Keratinocyte (primary cell): ENCODE data around the gene TPST2. TPM values are rescaled to one million over a fixed set of nuclear protein-coding genes. Genes with fewer than 3 reads are reported as not detected.

Source experiments
- DNase-seq: peaks from one replicate; pipeline ENCODE4 v3.0.0-alpha.2; 2011; ENCODE audit warnings: low read depth, missing footprints, low spot score
- FAIRE-seq: peaks from 2 replicates; lab custom pipeline; 2011; peaks lifted over from hg19 to GRCh38; lab: Jason Lieb, UNC
- H2AFZ ChIP-seq: 2 replicates; pipeline ENCODE4 v1.6.0; 2012; ENCODE audit warnings: low read length, control low read depth, inconsistent platforms; ENCODE audit not compliant: control insufficient read depth
- H3K27ac ChIP-seq: 2 replicates; pipeline ENCODE4 v1.5.1; 2011; ENCODE audit warnings: low read length; ENCODE audit not compliant: control insufficient read depth, insufficient read depth
- H3K27me3 ChIP-seq: 3 replicates; pipeline ENCODE4 v1.6.0; 2011; ENCODE audit warnings: low read length; ENCODE audit not compliant: control insufficient read depth, insufficient read depth; ENCODE audit errors: extremely low read depth
- H3K36me3 ChIP-seq, 2 experiments: 2 replicates in 1 of 2; 3 replicates in 1 of 2; pipeline ENCODE4 v1.5.1; 2011; ENCODE audit warnings: low read length in 2 of 2, mild to moderate bottlenecking in 1 of 2; ENCODE audit not compliant: control insufficient read depth in 2 of 2, insufficient read depth in 2 of 2; ENCODE audit errors: extremely low read depth in 1 of 2
- H3K4me1 ChIP-seq: 3 replicates; pipeline ENCODE4 v1.5.1; 2011; ENCODE audit warnings: low read length; ENCODE audit not compliant: control insufficient read depth, insufficient read depth; ENCODE audit errors: extremely low read depth
- H3K4me2 ChIP-seq: 3 replicates; pipeline ENCODE4 v1.6.0; 2011; ENCODE audit warnings: low read depth, low read length; ENCODE audit not compliant: control insufficient read depth, insufficient read depth; ENCODE audit errors: extremely low read depth
- H3K4me3 ChIP-seq, 3 experiments: fragments of 200-600 bp in 1 of 3; sonication (generic) in 1 of 3; 2 replicates in 2 of 3; 3 replicates in 1 of 3; pipeline ENCODE4 v1.5.1; 2011 to 2016; ENCODE audit warnings: low read length in 3 of 3, mild to moderate bottlenecking in 3 of 3, control low read depth in 2 of 3, inconsistent platforms in 1 of 3, low read depth in 1 of 3, mixed read lengths in 1 of 3, mixed run types in 1 of 3, moderate library complexity in 1 of 3; ENCODE audit not compliant: control insufficient read depth in 2 of 3, insufficient read depth in 2 of 3; ENCODE audit errors: extremely low read depth in 1 of 3
- H3K79me2 ChIP-seq: 2 replicates; pipeline ENCODE4 v1.6.0; 2012; ENCODE audit warnings: low read length; ENCODE audit not compliant: control insufficient read depth, insufficient read depth
- H3K9ac ChIP-seq: 3 replicates; pipeline ENCODE4 v1.6.0; 2011; ENCODE audit warnings: low read length; ENCODE audit not compliant: control insufficient read depth, insufficient read depth; ENCODE audit errors: extremely low read depth
- H3K9me1 ChIP-seq: 3 replicates; pipeline ENCODE4 v1.6.0; 2011; ENCODE audit warnings: low read length; ENCODE audit not compliant: control insufficient read depth, insufficient read depth; ENCODE audit errors: extremely low read depth
- H3K9me3 ChIP-seq: 2 replicates; pipeline ENCODE4 v1.5.1; 2012; ENCODE audit warnings: low read depth, low read length; ENCODE audit not compliant: control insufficient read depth
- H4K20me1 ChIP-seq: 3 replicates; pipeline ENCODE4 v1.6.0; 2011; ENCODE audit warnings: low read length; ENCODE audit not compliant: control insufficient read depth, insufficient read depth; ENCODE audit errors: extremely low read depth
- CTCF ChIP-seq, 3 experiments: IDR thresholded peaks in 1 of 3; conservative IDR thresholded peaks in 1 of 3; optimal IDR thresholded peaks in 1 of 3; 2 replicates in 2 of 3; 3 replicates in 1 of 3; pipeline versions ENCODE3 to v1.5.1; 2011; ENCODE audit warnings: low read length in 3 of 3, mild to moderate bottlenecking in 3 of 3, moderate library complexity in 2 of 3, control low read depth in 1 of 3, inconsistent platforms in 1 of 3; ENCODE audit not compliant: insufficient read depth in 2 of 3; ENCODE audit errors: extremely low read depth in 1 of 3
- EZH2 ChIP-seq: IDR thresholded peaks from one replicate; pipeline ENCODE4 v1.6.1; 2012; ENCODE audit warnings: inconsistent platforms, mild to moderate bottlenecking, low read length, moderate library complexity
- dilution Hi-C: fragments of 300-500 bp; cut with MboI; formaldehyde crosslinking; loops from one replicate; pipeline ENCODE4 v1.7.0; 2020; ENCODE audit warnings: low sequenced_read_pairs; ENCODE audit not compliant: extremely low pct_ligation_motif_present
- polyA plus RNA-seq, 5 experiments: library from polyadenylated mRNA; depleted of rRNA in 3 of 5; stranded (reverse) in 3 of 5; stranded (forward) in 1 of 5; unstranded in 1 of 5; fragments of >200 nt; gene quantifications; 1 replicate in 1 of 5; 2 replicates in 3 of 5; 3 replicates in 1 of 5; pipeline versions ENCODE4 v1.2.1 to v1.2.3, GENCODE V29; 2011 to 2012; ENCODE audit warnings: missing spikeins in 2 of 5, low read depth in 1 of 5, low replicate concordance in 1 of 5

TPST2 gene
- polyA plus RNA-seq, 1 donor (not counting 4 experiments of a cell fraction or from before 2014, with no cell fraction given): 22.4 TPM

GRCh38 chr22:26494506-26494905 lies 95.4 kb downstream of the TPST2 start:
- Histone ChIP-seq H3K4me3 (no peak overlapping the region), H3K4me2 (no peak overlapping the region), H4K20me1 (no peaks in the 10 kb centered on the region), H3K79me2 (peaks cover 6% of the 10 kb centered on the region), H3K9ac (no peak overlapping the region), H3K27ac (no peak overlapping the region), H2AFZ (no peak overlapping the region), H3K36me3 (peaks cover 39 to 48% of the 10 kb centered on the region in 2 experiments), H3K4me1 (peaks cover 24% of the 10 kb centered on the region), H3K9me1 (no peaks in the 10 kb centered on the region), H3K9me3 (no peaks in the 10 kb centered on the region), H3K27me3 (no peaks in the 10 kb centered on the region)
- FAIRE-seq: no peak
- DNase-seq: no peak
- dilution Hi-C loops: no loop called here
- no peak for TF ChIP-seq EZH2
- no peak for TF ChIP-seq CTCF (optimal IDR thresholded peaks at IDR 0.05 in 1 of 3, IDR thresholded peaks at IDR 0.05 in 1 of 3, conservative IDR thresholded peaks at IDR 0.05 in 1 of 3; ENCODE audit: extremely low read depth in 1 of 3, insufficient read depth in 2 of 3, low read length in 3 of 3)

DNA sequence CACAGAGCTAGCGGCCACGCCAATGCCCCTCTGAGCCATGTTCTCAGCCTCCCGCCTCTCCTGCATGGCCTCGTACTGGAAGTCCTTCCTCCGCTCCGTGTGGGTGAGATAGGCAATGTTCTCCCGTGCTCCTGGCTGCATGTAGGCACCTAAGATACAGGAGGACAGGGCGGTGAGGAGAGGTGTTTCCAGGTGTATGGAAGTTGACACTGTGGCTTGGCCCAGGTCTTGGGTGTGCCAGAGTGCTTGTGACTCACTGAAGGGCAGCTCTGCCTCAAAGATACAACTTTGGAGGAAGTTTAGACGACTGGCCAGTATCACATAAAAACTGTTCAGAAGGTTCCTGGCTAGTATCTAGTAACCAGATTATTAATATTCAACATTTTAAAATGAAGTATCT lies 97.7 kb downstream of the TPST2 start:
- Histone ChIP-seq H3K27me3 (no peaks in the 10 kb centered on the region), H4K20me1 (no peaks in the 10 kb centered on the region), H3K79me2 (peaks cover 6% of the 10 kb centered on the region), H3K27ac (peak overlapping the region; percentile 88), H3K36me3 (peaks cover 39 to 57% of the 10 kb centered on the region in 2 experiments), H3K9ac (no peak overlapping the region), H3K9me3 (no peaks in the 10 kb centered on the region), H3K4me2 (no peak overlapping the region), H3K9me1 (no peaks in the 10 kb centered on the region), H2AFZ (no peak overlapping the region), H3K4me1 (peaks cover 24% of the 10 kb centered on the region), H3K4me3 (no peak overlapping the region)
- DNase-seq (no peak), FAIRE-seq (no peak)
- dilution Hi-C loops: no loop called here
- TF ChIP-seq EZH2 (no peak), CTCF (optimal IDR thresholded peaks at IDR 0.05 in 1 of 3, IDR thresholded peaks at IDR 0.05 in 1 of 3, conservative IDR thresholded peaks at IDR 0.05 in 1 of 3; ENCODE audit: extremely low read depth in 1 of 3, insufficient read depth in 2 of 3, low read length in 3 of 3) (no peak)
